Hepatocyte (in vitro differentiated cells): Measurements from ENCODE around the gene TSPAN31. TPM values are rescaled to one million over a fixed set of nuclear protein-coding genes. Genes with fewer than 3 reads are reported as not detected.

ENCODE experiments used
- DNase-seq: peaks from one replicate; pipeline ENCODE4 v3.0.0-alpha.2; 2016; ENCODE audit warnings: low spot score
- H2AFZ ChIP-seq: fragments of 200-600 bp; sonication (generic); 2 replicates; pipeline ENCODE4 v1.6.0; 2016; ENCODE audit warnings: antibody characterized with exemption, mild to moderate bottlenecking
- H3K27ac ChIP-seq: fragments of 200-600 bp; sonication (generic); 2 replicates; pipeline ENCODE4 v1.5.1; 2016; ENCODE audit warnings: mild to moderate bottlenecking
- H3K27me3 ChIP-seq: fragments of 200-600 bp; sonication (generic); 2 replicates; pipeline ENCODE4 v1.6.1; 2016
- H3K36me3 ChIP-seq: fragments of 200-600 bp; sonication (generic); replicated peaks from 2 replicates; pipeline ENCODE4 v1.5.1; 2016; ENCODE audit warnings: low read depth; ENCODE audit not compliant: insufficient read depth
- H3K4me1 ChIP-seq: fragments of 200-600 bp; sonication (generic); 2 replicates; pipeline ENCODE4 v1.5.1; 2016; ENCODE audit warnings: mild to moderate bottlenecking, moderate library complexity; ENCODE audit not compliant: insufficient read depth
- H3K4me2 ChIP-seq: fragments of 200-600 bp; sonication (generic); 2 replicates; pipeline ENCODE4 v1.6.0; 2016
- H3K4me3 ChIP-seq: fragments of 200-600 bp; sonication (generic); 2 replicates; pipeline ENCODE4 v1.5.1; 2016; ENCODE audit warnings: mild to moderate bottlenecking
- H3K79me2 ChIP-seq: fragments of 200-600 bp; sonication (generic); 2 replicates; pipeline ENCODE4 v1.6.0; 2017; ENCODE audit warnings: mild to moderate bottlenecking
- H3K9me2 ChIP-seq: fragments of 200-600 bp; sonication (generic); replicated peaks from 2 replicates; pipeline ENCODE4 v1.6.0; 2017; ENCODE audit warnings: mild to moderate bottlenecking; ENCODE audit not compliant: insufficient read depth
- H3K9me3 ChIP-seq: fragments of 200-600 bp; sonication (generic); 2 replicates; pipeline ENCODE4 v1.5.1; 2016; ENCODE audit warnings: low read depth, mild to moderate bottlenecking
- H4K20me1 ChIP-seq: fragments of 200-600 bp; sonication (generic); 2 replicates; pipeline ENCODE4 v1.6.0; 2016; ENCODE audit warnings: mild to moderate bottlenecking; ENCODE audit not compliant: insufficient read depth, poor library complexity, severe bottlenecking
- CTCF ChIP-seq: fragments of 200-600 bp; sonication (generic); IDR thresholded peaks from 2 replicates; pipeline ENCODE4 v1.5.1; 2016; ENCODE audit warnings: antibody characterized with exemption, mild to moderate bottlenecking; ENCODE audit not compliant: poor library complexity
- EZH2 ChIP-seq: fragments of 200-600 bp; sonication (generic); IDR thresholded peaks from 2 replicates; pipeline ENCODE4 v1.6.1; 2016; ENCODE audit warnings: antibody characterized with exemption, mild to moderate bottlenecking, borderline replicate concordance
- EZH2phosphoT487 ChIP-seq: fragments of 200-600 bp; sonication (generic); IDR thresholded peaks from one replicate; pipeline ENCODE4 v1.6.1; 2018; ENCODE audit warnings: antibody characterized with exemption, mild to moderate bottlenecking, low read depth, moderate library complexity; ENCODE audit not compliant: unreplicated experiment, severe bottlenecking
- WGBS: methylation state at CpG from one replicate; pipeline ENCODE4 v1.1.6; 2016; ENCODE audit warnings: low lambda C conversion rate; ENCODE audit errors: missing lambda C conversion rate; 5-methylcytosine and 5-hydroxymethylcytosine counted together
- polyA plus RNA-seq: library from polyadenylated mRNA; unstranded; fragments of >200 nt; fragmentation: Nextera tagmentation; extraction: Ambion mirVana; gene quantifications from 2 replicates; pipeline ENCODE4 v1.2.1, GENCODE V29; 2016
- total RNA-seq: library from RNA; depleted of rRNA; stranded (reverse); fragments of >200 nt; gene quantifications from 2 replicates; pipeline ENCODE4 v1.2.3, GENCODE V29; 2014

TSPAN31 gene
- total and polyA plus RNA-seq, 2 experiments from 2014 or later: 69.2 to 81.3 TPM

DNA sequence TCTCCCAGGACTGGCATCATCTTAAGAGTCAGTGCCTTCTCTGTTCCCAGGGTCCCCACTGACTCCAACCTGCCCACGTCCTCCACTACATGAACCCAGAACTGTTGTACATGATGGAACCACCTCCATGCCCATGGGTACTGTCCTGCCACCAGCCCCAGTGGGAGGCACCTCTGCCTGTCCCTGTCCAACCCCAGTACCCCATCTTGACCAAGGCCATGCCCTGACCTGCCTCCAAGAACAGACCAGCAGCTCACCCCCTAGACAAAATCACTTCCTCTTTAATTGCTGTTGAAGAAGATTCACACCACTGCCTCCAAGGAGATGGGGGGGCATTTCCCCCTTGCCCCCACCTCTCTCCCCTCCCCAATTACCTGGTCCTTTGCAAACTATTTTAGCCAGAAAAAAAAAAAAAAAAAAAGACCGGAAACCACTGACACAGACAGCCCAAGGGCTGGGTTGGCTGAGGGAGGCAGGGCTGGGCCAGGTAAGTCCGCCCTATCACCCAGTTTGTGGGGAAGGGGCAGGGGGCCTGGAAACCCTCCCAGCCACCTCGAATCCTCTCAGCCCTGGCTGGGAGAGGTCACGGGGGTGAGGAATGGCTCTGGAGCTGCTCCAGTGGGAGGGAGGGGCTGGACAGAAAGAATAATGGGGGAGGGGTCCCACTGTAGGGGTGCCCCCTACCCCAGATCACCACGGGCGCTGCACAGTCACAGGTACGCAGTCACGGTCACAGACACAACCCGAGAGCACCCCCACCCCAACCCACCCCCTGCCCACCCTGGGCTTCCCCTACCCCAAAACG, 19.7 kb upstream of the TSPAN31 start:
- H3K4me2 ChIP-seq: no peak overlapping the region
- H3K4me3 ChIP-seq: no peak overlapping the region
- H4K20me1 ChIP-seq: no peaks in the 10 kb centered on the region
- WGBS: 59% methylated on average over 5 of the region's 11 CpGs
- peaks cover 6% of the 10 kb centered on the region for H3K4me1 ChIP-seq
- H3K27ac ChIP-seq: no peak overlapping the region
- peak; percentile 3 for DNase-seq
- TF ChIP-seq EZH2phosphoT487 (no peak), EZH2 (no peak), CTCF (no peak)
- peaks cover 58% of the 10 kb centered on the region for H3K27me3 ChIP-seq
- no peaks in the 10 kb centered on the region for H3K9me2 ChIP-seq
- H2AFZ ChIP-seq: no peak overlapping the region
- no peaks in the 10 kb centered on the region for H3K9me3 ChIP-seq
- no peaks in the 10 kb centered on the region for H3K79me2 ChIP-seq
- H3K36me3 ChIP-seq: no peaks in the 10 kb centered on the region

DNA sequence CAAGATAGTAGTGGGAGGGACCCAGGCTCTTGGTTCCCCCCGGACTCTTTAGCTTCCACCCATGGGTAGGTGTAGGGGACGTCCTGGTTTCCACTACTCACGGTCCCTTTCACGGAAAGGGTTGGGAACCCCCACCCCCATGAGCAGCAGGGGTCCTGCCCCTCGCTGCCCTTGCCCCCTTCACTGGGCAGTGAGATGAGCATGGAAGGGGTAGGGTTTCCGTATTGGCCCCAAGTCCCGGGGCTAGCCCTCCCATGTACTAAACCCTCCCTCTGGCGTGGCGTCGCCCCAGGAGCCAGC, 19.0 kb upstream of the TSPAN31 start:
- Histone ChIP-seq H3K9me2 (no peaks in the 10 kb centered on the region), H2AFZ (no peak overlapping the region), H3K79me2 (no peaks in the 10 kb centered on the region), H3K4me2 (peak overlapping the region; percentile 98), H4K20me1 (no peaks in the 10 kb centered on the region), H3K4me1 (peaks cover 6% of the 10 kb centered on the region), H3K27me3 (peaks cover 63% of the 10 kb centered on the region), H3K4me3 (no peak overlapping the region), H3K27ac (no peak overlapping the region), H3K9me3 (no peaks in the 10 kb centered on the region), H3K36me3 (no peaks in the 10 kb centered on the region)
- no peak for DNase-seq
- WGBS: 8% methylated on average over 10 of the region's 10 CpGs
- no peak for TF ChIP-seq EZH2phosphoT487
- TF ChIP-seq EZH2: no peak
- no peak for TF ChIP-seq CTCF

DNA sequence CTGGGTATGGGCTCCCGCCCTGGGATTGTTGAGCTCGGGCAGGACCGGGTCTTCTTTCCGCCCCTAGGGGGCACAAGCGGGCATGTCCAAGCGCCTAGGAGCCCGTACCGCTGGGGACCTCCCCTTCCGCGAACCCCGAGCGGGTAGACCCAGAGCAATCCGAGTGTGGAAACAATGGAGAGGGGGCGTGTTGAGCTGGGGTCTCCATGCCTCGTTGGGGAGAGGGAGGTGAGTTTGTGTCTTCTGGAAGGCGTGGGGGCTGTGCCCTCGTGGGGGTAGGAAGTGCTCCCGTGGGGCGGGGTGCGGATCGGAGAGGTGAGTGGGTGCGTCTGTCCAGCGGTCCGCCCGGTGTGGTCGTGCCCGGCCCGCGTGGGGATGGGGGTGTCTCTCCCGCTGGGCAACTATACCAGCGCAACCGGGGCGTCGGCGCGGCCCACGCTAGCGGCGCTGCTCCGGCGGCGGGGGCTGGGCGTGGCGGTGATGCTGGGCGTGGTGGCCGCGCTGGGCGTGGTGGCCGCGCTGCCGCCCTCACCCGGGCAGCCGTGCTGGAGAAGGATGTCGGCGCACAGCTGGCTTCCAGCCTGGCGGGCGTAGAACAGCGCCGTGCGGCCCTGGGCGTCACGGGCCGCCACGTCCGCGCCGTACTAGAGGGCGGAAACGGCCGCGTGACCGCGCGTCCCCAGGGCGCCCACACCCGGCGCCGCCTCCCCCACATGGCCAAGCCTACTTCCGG, 18.5 kb upstream of the TSPAN31 start:
- Histone ChIP-seq H2AFZ (peak overlapping the region; percentile 62), H4K20me1 (no peaks in the 10 kb centered on the region), H3K4me2 (peak overlapping the region; percentile 98), H3K79me2 (no peaks in the 10 kb centered on the region), H3K4me1 (peaks cover 6% of the 10 kb centered on the region), H3K9me3 (no peaks in the 10 kb centered on the region), H3K9me2 (no peaks in the 10 kb centered on the region), H3K27ac (no peak overlapping the region), H3K4me3 (peak overlapping the region; percentile 60), H3K36me3 (no peaks in the 10 kb centered on the region), H3K27me3 (peaks cover 69% of the 10 kb centered on the region)
- TF ChIP-seq EZH2: peak; percentile 59
- TF ChIP-seq EZH2phosphoT487: no peak
- TF ChIP-seq CTCF: peak; percentile 65
- 6% methylated on average over 40 of the region's 79 CpGs for WGBS
- DNase-seq: peak; percentile 88
